GM13976 (cell line): ENCODE measurements around the gene SLC13A4.
"Not testable (repeated sequence)": the region's sequence is repeated elsewhere in the genome, so short reads cannot be mapped to it uniquely, and the experiment has no call there.

Experiments used
- DNase-seq: peaks from one replicate; pipeline ENCODE4 v3.0.0; 2012; ENCODE audit warnings: low spot score
- CTCF ChIP-seq: IDR thresholded peaks from 2 replicates; pipeline ENCODE4 v1.5.1; 2012; ENCODE audit warnings: borderline replicate concordance, mild to moderate bottlenecking; ENCODE audit not compliant: insufficient read depth; ENCODE audit errors: extremely low read depth, missing control alignments, control extremely low read depth
- in situ Hi-C: fragments of 300-500 bp; cut with MboI; formaldehyde crosslinking; loops from one replicate; pipeline ENCODE4 v1.12.0; 2022; ENCODE audit warnings: low sequenced_read_pairs, mixed read lengths, inconsistent platforms; ENCODE audit not compliant: unreplicated experiment

Gene SLC13A4

DNA sequence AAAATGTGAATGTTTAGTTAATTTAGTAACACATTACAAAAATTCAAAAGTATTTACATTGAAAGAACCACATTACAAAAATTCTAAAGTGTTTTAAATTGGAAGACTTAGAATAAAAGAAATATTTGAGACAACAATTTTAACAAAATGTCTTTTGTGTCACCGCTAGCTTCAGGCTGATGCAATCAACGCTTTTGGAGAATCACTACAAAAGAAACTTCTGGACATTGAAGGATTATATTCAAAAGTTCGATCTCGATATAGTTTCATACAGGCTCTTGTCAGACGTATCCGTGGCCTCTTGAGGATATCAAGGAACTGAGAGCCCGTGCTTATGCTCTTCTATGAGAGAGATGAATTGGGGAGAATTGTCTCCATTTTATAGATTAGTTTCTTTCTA is 79.8 kb downstream of the SLC13A4 start:
- no peak for TF ChIP-seq CTCF
- DNase-seq, result no peak
- in situ Hi-C loops, result no loop called here

GRCh38 chr7:135647755-135648154 is 80.2 kb downstream of the SLC13A4 start:
- in situ Hi-C loops, result no loop called here
- no peak for DNase-seq
- no peak for TF ChIP-seq CTCF

DNA sequence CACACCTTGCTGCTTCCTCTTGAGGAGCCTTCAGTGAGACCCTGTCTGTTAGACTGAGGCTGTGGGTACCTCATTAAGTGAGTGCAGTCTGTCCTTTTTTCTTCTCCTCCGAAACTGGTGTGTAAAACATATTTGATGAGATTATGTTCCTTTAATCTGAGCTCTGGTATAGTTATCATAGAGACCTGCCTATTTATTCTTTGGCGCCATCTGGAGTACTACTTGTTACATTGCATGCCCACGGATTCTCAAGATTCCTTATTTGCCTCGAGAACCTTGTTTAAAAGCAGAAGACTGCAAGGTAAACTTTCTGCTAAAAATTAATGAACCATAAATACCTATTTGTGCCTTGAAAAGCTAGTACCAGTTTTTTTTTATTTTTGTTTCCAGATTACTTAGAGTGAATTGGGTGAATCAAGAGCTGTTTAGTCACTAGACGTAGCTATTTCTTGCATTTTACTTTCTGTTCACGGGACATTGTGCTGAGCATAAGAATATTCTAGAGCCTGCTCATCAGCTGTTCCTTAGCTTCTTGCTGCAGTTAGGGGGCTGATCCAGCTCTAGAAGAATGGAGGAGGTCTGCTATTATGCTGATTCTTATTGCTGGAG is 82.6 kb downstream of the SLC13A4 start:
- peak; percentile 32 for DNase-seq
- in situ Hi-C loops, result no loop called here

GRCh38 chr7:135644729-135645128 is 83.3 kb downstream of the SLC13A4 start:
- no peak for DNase-seq
- in situ Hi-C loops, result no loop called here
- TF ChIP-seq CTCF, result no peak

More for the DNA sequence above, 82.6 kb downstream of the SLC13A4 start:
- TF ChIP-seq CTCF, result peak; percentile 49

- in situ Hi-C loops, result no loop called here
- no peak for DNase-seq
- TF ChIP-seq CTCF, result no peak
Observed at GRCh38 chr7:135644154-135644553, 83.8 kb downstream of the SLC13A4 start.

GRCh38 chr7:135639690-135640089 is 88.3 kb downstream of the SLC13A4 start:
- in situ Hi-C loops, DNase-seq: not testable (repeated sequence)

GRCh38 chr7:135634191-135634878 is 93.7 kb downstream of the SLC13A4 start:
- in situ Hi-C loops, result no loop called here
- DNase-seq, result no peak
- no peak for TF ChIP-seq CTCF
